Measurements from ENCODE around the gene PRAC2.

- no peak for TF ChIP-seq CTCF (IDR thresholded peaks at IDR 0.05; ENCODE audit: low read length)
- no peak for TF ChIP-seq EZH2 (IDR thresholded peaks at IDR 0.05; ENCODE audit: borderline replicate concordance, low read length)
Measured at GRCh38 chr17:48773245-48773644, 50.3 kb downstream of the PRAC2 start.

All from OCI-LY1 (cell line).